GM20000 (cell line): ENCODE data around the gene HIP1.

Experiments
- DNase-seq: peaks from one replicate; pipeline ENCODE4 v3.0.0; 2012; ENCODE audit warnings: low spot score
- TF ChIP-seq, protein P1 (sequence below): IDR thresholded peaks from 2 replicates; pipeline ENCODE4 v1.5.1; 2012; ENCODE audit warnings: mild to moderate bottlenecking, control low read depth; ENCODE audit errors: extremely low read depth, missing control alignments

Gene HIP1

DNA sequence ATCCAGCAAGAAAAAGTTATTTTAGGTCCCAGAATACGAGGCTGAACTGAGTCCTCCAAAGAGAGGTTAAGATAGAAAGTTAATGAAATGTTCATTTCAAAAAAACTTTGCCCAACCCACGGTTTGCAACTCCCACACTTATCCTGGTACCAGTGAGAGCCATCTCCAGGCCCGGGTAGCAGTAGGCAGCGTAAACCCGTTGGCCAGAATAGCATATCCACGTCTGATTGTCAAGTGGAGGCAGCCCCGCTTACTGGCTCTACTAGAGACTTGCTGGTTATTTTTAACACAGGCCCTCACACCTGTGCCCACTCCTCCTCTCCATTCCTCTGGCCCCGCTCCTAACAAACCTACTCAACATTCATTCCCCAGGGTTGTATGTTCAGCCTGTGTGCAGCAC lies 109.7 kb downstream of the HIP1 start:
- TF ChIP-seq, protein P1, sequence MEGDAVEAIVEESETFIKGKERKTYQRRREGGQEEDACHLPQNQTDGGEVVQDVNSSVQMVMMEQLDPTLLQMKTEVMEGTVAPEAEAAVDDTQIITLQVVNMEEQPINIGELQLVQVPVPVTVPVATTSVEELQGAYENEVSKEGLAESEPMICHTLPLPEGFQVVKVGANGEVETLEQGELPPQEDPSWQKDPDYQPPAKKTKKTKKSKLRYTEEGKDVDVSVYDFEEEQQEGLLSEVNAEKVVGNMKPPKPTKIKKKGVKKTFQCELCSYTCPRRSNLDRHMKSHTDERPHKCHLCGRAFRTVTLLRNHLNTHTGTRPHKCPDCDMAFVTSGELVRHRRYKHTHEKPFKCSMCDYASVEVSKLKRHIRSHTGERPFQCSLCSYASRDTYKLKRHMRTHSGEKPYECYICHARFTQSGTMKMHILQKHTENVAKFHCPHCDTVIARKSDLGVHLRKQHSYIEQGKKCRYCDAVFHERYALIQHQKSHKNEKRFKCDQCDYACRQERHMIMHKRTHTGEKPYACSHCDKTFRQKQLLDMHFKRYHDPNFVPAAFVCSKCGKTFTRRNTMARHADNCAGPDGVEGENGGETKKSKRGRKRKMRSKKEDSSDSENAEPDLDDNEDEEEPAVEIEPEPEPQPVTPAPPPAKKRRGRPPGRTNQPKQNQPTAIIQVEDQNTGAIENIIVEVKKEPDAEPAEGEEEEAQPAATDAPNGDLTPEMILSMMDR = no peak

DNA sequence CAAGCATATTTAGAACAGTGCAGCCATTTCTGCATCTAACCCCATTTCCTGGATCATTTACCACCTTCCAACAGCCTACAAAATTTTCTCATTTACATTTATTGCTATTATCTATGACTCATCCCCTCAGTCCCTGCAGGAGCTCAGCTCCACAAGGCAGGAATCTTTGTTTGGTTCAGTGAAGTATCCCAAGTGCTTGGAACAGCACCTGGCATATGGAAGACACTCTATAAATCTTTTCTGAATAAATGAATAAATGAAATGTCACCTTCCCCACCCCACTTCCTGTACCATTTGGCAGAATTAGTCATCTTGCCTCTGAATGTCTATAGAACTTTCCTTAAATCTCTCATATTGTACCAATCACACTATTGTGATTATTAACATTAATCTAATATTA lies 110.7 kb downstream of the HIP1 start:
- TF ChIP-seq, protein P1 = no peak
- DNase-seq = no peak

More for the DNA sequence above, 109.7 kb downstream of the HIP1 start:
- no peak for DNase-seq

DNA sequence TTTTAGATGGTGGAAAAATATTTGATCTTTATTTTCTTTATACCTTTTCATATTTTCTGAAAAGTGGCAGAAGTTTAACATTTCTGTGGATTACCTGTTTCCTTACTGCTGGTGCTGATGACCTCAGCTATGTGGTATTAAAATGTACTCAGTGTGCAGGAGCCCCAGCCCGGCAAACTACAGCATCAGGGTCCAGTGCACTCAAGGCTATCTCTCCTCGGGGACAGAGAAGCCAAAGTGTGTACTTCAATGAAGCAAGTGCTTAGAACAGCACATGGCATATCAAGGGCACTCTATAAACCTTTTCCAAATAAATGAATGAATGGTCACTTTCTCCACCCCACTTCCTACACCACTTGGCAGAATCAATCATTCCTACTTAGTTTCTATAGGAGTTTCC lies 111.8 kb downstream of the HIP1 start:
- TF ChIP-seq, protein P1 = no peak
- DNase-seq = no peak

DNA sequence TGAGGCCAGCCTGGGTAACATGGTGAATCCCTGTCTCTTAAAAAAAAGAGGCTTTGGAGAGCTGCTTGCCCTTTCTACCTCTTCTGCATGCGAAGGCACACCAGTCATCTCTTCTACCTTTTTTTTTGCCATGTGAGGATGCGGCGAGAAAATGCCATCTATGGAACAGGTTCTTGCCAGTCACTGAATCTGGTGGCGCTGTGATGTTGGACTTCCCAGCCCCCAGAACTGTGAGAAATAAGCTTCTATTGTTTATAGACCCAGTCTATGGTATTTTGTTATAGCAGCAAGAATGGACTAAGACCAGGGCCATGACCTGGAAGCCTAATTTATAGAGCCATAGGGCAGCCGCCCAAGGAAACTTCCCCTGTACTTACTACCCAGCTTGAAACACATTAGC lies 112.9 kb downstream of the HIP1 start:
- no peak for DNase-seq
- TF ChIP-seq, protein P1 = no peak

DNA sequence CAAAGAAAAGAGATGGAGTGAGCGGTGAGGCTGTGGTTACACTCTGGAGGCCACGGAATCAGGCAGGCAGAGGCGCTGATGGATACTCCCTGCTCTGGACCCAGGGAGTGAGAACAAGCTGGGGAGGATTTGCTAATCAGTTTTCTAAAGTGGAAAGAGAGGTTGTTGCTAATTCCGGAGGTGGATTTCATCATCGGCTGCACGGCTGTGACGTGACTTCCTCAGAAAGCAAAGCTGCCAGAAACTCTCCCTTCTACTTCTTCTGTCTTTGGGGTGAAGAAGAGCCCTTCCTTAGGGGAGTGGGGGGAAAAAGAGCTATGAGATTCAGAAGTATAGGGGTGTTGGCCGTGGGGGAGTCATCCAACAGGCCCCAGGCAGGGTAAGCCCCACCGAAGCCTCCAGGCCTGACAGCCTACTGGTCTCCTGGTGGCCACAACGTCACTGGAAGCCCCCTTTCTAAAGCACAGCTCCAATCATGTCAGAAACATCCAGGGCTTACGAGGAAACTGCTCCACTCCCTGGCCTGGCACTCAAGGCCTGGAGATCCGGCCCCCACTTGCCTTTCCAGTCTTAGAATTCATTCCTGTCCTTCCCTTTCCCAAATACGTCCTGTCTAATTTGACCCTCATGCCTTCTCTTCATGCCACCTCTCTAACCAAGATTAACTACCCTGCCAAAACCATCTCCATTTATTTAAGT lies 114.5 kb downstream of the HIP1 start:
- DNase-seq = no peak
- TF ChIP-seq, protein P1 = no peak

DNA sequence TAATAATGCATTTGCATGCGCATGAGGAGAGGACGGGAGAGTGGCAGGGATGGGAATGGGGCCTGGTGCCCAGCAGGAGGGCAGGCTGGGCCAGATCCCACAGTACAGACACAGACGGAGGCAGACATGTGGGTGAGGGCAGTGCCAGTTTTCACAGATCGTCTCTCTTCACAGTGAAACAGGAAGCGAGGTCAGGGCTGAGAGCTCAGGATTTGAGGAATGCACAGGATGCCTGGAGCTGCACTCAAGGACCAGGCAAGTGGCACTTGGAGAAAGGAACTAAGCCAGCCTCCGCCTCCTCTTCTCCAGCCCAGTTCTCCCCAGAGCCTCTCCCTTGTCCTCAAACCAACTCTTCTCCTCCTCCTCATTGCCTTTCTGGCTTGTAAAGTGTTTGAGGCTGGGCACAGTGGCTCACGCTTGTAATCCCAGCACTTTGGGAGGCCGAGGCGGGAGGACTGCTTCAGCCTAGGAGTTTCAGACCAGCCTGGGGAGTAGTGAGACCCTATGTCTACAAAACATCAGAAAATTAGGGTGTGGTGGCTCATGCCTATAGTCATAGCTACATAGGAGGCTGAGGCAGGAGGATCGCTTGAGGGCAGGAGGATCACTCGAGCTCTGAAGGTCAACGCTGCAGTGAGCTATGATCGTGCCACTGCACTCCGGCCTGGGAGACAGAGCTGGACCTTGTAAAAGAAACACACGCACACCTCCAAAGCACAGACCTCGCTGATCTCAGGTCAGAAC lies 115.2 kb downstream of the HIP1 start:
- TF ChIP-seq, protein P1 = no peak
- DNase-seq = no peak

DNA sequence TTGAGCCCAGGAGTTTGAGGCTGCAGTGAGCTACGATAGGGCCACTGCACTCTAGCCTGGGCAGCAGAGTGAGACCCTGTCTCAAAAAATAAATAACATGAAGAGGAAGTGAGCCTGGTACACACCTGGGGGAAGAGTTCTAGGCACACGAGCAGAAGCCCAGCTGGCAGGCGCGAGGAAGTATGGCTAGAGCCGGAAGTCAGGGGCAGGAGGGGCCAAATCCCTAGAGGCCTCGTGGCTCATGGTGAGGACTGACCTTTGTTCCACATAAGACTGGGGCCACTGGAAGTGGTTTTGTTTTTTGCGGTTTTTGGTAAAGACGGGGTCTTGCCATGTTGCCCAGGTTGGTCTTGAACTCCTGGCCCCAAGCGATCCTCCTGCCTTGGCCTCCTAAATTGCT lies 117.6 kb downstream of the HIP1 start:
- DNase-seq = no peak

More for the DNA sequence above, 117.6 kb downstream of the HIP1 start:
- TF ChIP-seq, protein P1 = no peak
